A549 treated with GW870086 at 1 μM for 4 hours (cell line): ENCODE results near the gene CALR3. TPM values are rescaled to one million over a fixed set of nuclear protein-coding genes. Genes with fewer than 3 reads are reported as not detected.

Source experiments
- total RNA-seq: library from RNA; stranded (reverse); fragments of 200-300 nt; extraction: Qiagen RNA extraction; gene quantifications from 5 replicates; pipeline ENCODE4 v1.2.3, GENCODE V29; 2022; ENCODE audit warnings: low read depth

Gene CALR3
- not detected in 5 replicates for total RNA-seq

GRCh38 chr19:16495982-16496612, at the start of gene CALR3, which contains the start of gene C19orf44:
CALR3 (minus strand) TSS chr19:16496167; CDS start chr19:16496129, 38 bp downstream.
C19orf44 (plus strand) TSS chr19:16496394; CDS start chr19:16500793, 4,399 bp downstream.

GRCh38 chr19:16542045-16542909, 46.3 kb upstream of the CALR3 start, which contains the start of gene CHERP:
CHERP (minus strand) TSS chr19:16542437; CDS start chr19:16542378, 59 bp downstream.

Other genes starting within 250 kb of the CALR3 start
- 16.9 to 30.9 TPM (median 28.7 TPM) in 5 replicates for gene KLF2, start 171.3 kb downstream of the CALR3 start, total RNA-seq
- 14.2 to 18.6 TPM (median 16.6 TPM) in 5 replicates for gene EPS15L1, start 24.2 kb downstream of the CALR3 start, total RNA-seq
- 2.0 to 2.8 TPM (median 2.6 TPM) in 5 replicates for gene C19orf44, start 227 bp upstream of the CALR3 start, total RNA-seq
- gene CHERP, start 46.3 kb upstream of the CALR3 start, total RNA-seq: 26.1 to 32.4 TPM (median 30.0 TPM) in 5 replicates
- gene SLC35E1, start 76.2 kb upstream of the CALR3 start, total RNA-seq: 16.0 to 20.4 TPM (median 18.7 TPM) in 5 replicates
- gene MED26, start 132.0 kb upstream of the CALR3 start, total RNA-seq: 3.4 to 5.5 TPM (median 5.4 TPM) in 5 replicates
- gene SMIM7, start 164.0 kb upstream of the CALR3 start, total RNA-seq: 66.1 to 77.4 TPM (median 74.4 TPM) in 5 replicates
- 0.56 to 1.4 TPM (median 1.2 TPM) in 5 replicates for gene TMEM38A, start 165.0 kb upstream of the CALR3 start, total RNA-seq
- not detected in 5 replicates for gene NWD1, start 223.7 kb upstream of the CALR3 start, total RNA-seq